Stimulated activated naive CD8-positive, alpha-beta T cell treated with anti-CD3 and anti-CD28 coated beads, Interleukin-15, Interleukin-2, amounts not matched to agents 100 U/mL and 50 U/mL, for 24 hours (primary cell): ENCODE measurements around the gene LRRC28.
A peak's percentile ranks its signal among the peaks of the same experiment; 100 is the strongest.
"Not testable (repeated sequence)": the region's sequence is repeated elsewhere in the genome, so short reads cannot be mapped to it uniquely, and the experiment has no call there.

Source experiments
- ATAC-seq: fragments of 150-1000 bp; cut with Tn5 transposase; one replicate; pipeline ENCODE4 v1.10.0; 2021
- DNase-seq: peaks from one replicate; pipeline ENCODE4 v3.0.0; 2021

LRRC28 gene

GRCh38 chr15:99399061-99399460, 147.8 kb downstream of the LRRC28 start:
- ATAC-seq, result no peak
- DNase-seq, result no peak

DNA sequence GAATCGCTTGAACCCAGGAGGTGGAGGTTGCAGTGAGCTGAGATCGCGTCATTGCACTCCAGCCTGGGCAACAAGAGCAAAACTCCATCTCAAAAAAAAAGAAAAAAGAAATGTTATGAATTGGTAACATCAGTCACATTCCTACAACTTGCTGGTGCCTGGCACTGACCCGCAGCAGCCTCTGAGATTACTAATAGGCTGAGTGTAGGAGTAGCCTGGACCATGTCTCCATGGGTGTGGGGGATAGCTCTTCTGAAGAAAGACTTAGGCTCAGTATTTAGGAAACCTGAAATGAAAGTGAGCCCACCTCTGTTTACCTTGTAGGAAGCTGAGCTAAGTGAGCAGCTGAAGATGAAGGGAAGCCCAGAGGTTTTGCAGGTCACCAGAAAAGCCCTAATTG, 148.3 kb downstream of the LRRC28 start:
- ATAC-seq (no peak), DNase-seq (no peak)

GRCh38 chr15:99401216-99401615, 149.9 kb downstream of the LRRC28 start:
- DNase-seq, ATAC-seq: not testable (repeated sequence)

DNA sequence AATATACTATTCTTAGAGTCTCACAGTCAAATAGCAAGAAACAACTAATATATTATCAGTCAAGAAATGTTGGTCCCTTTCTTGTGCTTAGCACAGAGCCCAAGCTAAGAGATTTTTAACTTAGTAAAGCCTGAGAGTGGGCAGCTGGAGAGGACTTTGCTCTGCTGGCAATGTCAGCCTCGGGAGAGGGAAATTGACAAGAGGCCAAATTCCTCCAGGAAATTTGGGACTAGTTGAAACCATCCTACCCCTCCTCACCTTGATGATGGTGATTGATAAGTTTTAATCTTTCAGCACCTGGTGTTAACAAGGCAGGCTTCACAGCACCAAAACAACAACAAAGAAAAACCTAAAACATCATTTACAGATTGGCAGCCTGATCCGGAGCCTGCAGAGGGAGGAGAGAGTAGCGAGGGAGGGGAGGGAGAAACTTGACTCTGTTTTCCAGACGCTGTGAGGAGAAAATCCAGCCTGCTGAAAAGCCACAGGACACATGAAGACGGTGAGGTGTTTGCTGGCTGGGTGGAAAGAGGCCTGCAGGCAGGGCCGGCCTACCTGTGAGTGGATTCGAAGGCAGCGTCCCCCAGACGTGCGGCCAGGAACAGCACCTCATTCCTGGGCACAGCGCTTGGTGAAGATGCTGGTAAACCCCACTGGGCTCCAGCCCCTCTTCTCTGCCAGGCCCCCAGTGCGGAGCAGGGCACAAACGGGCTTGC, 150.9 kb downstream of the LRRC28 start:
- no peak for DNase-seq
- ATAC-seq, result no peak

DNA sequence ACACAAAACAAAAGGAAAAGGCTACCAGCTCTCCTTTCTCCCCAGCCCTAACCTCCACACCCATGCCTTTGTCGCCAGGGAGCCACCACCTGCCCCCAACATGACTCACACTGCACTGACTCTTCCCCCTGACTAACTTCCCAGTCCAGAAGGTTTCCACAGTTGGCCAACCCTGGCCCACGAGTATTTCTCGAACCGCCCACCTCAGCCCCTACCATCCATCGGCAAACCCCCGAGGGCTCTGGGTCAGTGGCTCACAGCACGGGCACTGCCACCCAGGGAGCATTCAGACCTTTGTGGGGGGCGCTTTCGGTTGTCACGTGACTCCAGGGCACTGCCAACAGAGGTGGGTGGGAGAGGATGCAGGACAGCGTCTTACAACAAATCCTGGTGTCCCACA, 152.3 kb downstream of the LRRC28 start:
- no peak for DNase-seq
- ATAC-seq, result peak; percentile 46

- no peak for DNase-seq
- no peak for ATAC-seq
Measured at GRCh38 chr15:99404454-99404853, 153.2 kb downstream of the LRRC28 start.

DNA sequence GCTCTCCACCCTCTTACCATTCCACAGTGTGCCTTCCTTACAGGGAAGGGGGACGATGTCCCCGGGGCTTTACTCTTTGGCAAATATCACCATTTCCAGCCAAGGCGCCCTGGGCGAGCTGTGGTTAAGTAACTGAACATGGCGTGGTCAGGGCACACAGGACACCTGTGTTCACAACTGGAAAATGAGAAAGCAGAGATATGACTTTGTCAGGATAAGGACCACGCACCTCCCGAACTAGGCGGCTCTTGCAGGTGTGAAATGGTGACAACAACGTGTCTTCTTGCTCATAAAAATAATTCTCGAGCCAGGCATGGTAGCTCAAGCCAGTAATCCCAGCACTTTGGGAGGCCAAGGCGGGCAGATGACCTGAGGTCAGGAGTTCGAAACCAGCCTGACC, 154.8 kb downstream of the LRRC28 start:
- ATAC-seq (no peak), DNase-seq (no peak)

DNA sequence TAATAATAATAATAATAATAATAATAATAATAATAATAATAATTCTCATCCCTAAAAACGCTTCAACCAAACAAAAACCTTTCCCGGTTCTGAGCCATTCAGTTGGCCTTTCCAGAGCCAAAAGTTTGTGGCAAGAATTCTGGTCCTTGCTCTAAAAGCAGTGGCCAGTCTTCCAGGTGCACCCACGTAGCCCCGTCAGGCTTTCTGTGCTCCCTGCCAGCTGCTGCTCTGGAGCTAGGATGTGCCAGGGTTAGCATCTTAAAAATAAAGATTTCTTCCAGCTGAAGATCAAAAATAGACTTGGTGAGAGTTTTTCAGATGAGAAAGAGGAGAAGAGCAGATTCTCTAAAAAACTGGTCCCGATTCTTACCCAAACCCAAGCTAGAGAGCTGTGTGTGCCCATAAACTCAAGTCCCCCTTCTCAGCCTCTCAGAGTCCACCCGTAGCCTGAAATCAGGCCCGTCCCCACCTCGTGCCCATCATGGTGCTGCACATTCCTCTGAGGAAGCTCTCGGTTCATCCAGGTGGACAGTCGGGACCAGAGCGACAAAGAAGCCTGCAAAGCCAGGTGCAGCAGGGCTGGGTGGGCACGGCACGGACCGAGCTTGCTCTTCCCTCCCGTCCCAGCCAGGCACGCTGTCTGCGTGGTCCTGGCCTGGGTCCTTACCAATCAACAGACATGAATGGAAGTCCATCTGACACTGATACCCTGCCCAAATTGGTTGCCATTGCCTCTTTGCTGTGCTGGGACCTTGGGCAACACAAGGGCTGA, 155.6 kb downstream of the LRRC28 start:
- ATAC-seq (no peak), DNase-seq (no peak)

- DNase-seq, result no peak
- no peak for ATAC-seq
Measured at GRCh38 chr15:99407716-99408115, 156.4 kb downstream of the LRRC28 start.

GRCh38 chr15:99408236-99409096, 157.2 kb downstream of the LRRC28 start:
- ATAC-seq (no peak), DNase-seq (no peak)

DNA sequence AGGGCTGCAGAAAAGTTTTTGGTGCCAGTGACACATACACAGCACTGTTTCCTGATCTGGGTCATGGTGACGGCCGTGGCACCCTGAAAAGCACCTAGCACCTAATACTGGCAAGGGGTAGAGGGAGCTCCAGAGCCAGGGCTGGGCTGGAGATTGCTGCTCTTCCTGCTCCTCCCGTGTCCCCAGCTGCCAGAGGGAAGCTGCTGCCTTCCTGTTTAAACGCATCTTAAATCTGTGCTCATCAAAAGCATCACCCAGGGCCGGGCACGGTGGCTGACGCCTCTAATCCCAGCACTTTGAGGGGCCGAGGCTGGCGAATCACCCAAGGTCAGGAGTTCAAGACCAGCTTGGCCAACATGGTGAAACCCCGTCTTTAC, 157.8 kb downstream of the LRRC28 start:
- ATAC-seq, result peak; percentile 55
- DNase-seq, result no peak

- ATAC-seq, result no peak
- no peak for DNase-seq
Measured at GRCh38 chr15:99409560-99409959, 158.3 kb downstream of the LRRC28 start.

- DNase-seq (no peak), ATAC-seq (no peak)
Measured at GRCh38 chr15:99410477-99410876, 159.2 kb downstream of the LRRC28 start.

GRCh38 chr15:99411234-99411633, 160.0 kb downstream of the LRRC28 start:
- DNase-seq, result no peak
- ATAC-seq, result no peak

DNA sequence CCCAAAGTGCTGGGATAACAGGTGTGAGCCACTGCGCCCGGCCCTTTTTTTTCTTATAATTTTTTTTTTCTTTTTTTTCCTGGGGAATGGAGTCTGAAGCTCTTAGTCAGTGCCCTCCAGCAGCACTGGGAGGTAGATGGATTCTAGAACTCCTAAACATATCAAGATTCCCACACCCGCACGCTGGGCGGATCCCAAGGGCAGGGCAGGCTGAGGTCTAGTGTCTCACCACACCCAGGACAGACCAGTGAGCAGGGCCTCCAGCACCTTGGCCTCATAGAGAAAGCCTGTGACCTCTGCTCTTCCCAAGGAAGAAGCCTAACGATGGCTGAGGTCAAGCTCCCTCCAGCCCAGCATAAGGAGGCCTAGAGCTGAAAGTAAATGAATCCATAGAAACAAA, 160.8 kb downstream of the LRRC28 start:
- DNase-seq (no peak), ATAC-seq (no peak)

DNA sequence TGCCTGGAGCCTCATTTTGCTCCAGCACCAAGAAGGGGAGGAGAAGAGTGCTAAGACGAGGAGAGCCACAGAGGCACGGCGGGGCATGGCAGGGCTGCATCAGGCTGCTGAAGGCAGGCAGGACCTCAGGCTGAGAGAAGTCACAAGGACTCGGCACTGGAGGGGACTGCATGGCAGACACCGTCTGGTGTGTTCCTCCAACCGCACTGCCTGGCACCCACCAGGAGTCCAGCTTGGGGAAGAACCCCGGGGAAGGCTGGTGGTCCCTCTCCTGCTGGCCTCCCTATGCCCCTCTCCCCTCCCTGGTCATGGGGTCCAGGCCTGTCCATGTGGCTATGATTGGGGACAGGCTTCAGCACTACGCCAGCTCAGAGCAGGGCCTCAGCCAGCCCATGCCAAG, 161.3 kb downstream of the LRRC28 start:
- DNase-seq (no peak), ATAC-seq (no peak)

DNA sequence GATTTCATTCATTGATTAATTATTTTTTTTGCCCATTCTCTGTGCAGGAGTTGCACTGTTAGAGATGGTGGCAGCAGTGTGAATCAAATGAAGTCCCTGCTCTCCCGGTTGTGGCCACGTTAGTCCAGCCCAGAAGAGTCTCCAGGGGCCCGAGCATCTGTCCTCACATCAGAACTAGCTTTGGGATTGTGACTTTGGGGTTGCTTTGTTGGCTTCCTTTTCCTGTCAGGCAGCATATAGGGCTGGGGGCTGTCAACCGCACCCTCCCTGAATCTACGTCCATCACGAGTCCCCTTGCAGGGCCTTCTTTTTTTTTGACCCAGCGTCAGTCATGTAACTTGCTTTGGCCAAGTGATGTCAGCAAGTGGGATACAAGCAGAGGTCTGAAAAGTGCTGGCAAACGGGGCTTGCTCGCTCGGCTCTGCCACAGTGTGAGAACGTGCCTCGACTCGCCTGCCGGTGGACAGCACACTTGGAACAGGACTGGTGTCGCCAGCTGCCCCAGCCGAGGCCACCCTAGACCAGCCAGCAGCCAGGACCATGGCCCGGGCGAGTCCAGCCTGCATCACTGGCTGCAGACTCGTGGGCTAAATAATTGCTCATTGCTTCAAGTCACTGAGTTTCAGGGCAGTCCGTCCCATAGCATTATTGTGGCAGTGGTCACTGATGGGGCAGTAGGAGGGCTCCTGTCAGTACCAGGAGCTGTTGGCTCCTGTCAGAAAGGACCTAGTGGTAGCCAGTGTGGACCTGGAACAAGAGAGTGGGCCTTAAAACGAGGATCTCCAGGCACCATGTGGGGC, 162.9 kb downstream of the LRRC28 start:
- ATAC-seq, result no peak
- no peak for DNase-seq

- no peak for ATAC-seq
- DNase-seq, result no peak
Measured at GRCh38 chr15:99414755-99415731, 163.8 kb downstream of the LRRC28 start.

DNA sequence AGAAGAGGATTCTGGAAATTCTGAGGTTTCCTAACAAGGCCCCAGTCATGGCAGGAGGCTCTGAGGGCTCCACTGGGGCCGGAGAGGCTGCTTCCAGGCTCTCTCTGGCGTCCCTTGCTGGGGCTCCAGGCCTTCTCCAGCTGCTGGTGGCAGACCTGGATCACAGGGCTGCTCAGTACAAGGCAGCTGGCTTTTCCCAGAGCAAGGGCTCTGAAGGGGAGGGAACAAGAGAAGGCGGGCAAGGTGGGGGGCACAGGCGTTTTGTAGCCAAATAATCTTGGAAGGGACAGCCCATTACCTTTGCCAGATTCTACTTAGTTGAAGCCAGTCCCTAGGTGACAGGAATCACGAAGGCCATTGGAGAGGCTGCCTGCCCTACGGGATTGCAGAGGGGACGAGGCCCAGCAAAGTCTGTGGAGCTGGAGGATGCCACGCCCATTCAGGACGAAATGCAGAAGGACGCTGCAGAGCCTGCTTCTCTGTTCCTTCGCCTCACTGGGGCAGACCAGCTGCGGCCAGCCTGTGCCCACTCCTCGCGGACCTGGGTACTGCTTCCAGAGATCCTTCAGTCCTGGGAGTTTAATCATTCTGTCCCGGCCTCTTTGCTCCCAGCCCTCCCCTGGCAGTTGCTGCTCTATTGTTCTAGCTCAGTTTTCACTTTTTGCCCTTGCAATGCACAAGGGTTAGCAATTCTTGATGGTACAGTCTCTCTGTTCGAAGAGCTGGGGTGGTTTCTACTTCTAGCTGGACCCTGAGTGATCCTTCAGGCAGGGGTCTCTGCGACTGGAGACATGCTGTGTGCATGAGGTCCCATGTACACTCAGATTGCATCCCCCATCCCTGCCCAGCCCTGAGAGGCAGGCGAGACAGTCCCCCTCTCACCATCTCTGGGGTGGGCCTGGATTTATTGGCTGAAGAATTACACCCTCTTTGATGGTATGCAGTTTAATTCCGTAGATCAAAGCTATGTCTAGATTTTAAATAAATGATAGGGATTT, 165.2 kb downstream of the LRRC28 start:
- ATAC-seq (no peak), DNase-seq (no peak)
